Activated naive CD4-positive, alpha-beta T cell treated with anti-CD3 and anti-CD28 coated beads for 36 hours (primary cell): ENCODE data around the gene CHTF8. TPM values are rescaled to one million over a fixed set of nuclear protein-coding genes. Genes with fewer than 3 reads are reported as not detected.

Experiments used
- CTCF ChIA-PET: fragments of 350-600 bp; sonication (Branson Sonifier 250); formaldehyde crosslinking; loops from one replicate; lab custom pipeline; 2021; ENCODE audit warnings: antibody characterized with exemption; lab: Charles Lee
- DNase-seq: peaks from one replicate; pipeline ENCODE4 v3.0.0-alpha.2; 2020
- H3K27ac Mint-ChIP-seq: one replicate; pipeline ENCODE4 v1.8.0; 2021; ENCODE audit warnings: mild to moderate bottlenecking, mixed read lengths
- H3K27me3 Mint-ChIP-seq: one replicate; pipeline ENCODE4 v1.8.0; 2021; ENCODE audit warnings: low read depth, mixed read lengths
- H3K36me3 Mint-ChIP-seq: one replicate; pipeline ENCODE4 v1.8.0; 2021; ENCODE audit warnings: low read depth, mixed read lengths
- H3K4me1 Mint-ChIP-seq: one replicate; pipeline ENCODE4 v1.8.0; 2021; ENCODE audit warnings: low read depth, mixed read lengths
- H3K4me3 Mint-ChIP-seq: one replicate; pipeline ENCODE4 v1.8.0; 2021; ENCODE audit warnings: mild to moderate bottlenecking, moderate library complexity, mixed read lengths
- H3K9me3 Mint-ChIP-seq: one replicate; pipeline ENCODE4 v1.8.0; 2021; ENCODE audit warnings: mixed read lengths
- intact Hi-C: fragments of 100-400 bp; cut with micrococcal nuclease; formaldehyde crosslinking; loops from one replicate; pipeline ENCODE4 v1.15.1; 2023
- total RNA-seq, 2 experiments: library from RNA; stranded (reverse); gene quantifications; one replicate each; pipeline ENCODE4 v1.2.3, GENCODE V29; 2021

Gene CHTF8
- total RNA-seq, 2 experiments from 2014 or later, result 114 to 117 TPM

DNA sequence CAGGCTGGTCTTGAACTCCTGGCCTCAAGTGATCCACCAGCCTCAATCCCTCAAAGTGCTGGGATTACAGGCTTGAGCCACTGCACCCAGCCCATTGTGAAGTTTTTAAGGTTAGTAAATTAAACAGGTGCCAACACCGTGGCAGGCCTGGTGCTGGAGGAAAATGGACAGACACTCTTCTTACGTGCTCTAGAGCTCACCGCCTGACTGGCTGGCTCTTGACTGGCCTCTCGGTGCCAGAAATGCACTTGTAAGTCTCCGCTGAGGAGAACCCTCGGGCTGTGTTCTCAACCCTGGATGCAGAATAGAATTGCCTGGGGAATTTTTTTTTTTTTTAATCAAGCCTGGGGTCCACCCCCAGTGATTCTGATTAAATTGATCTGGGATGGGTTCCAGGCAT lies 37.2 kb downstream of the CHTF8 start:
- no peaks in the 10 kb centered on the region for H3K27me3 Mint-ChIP-seq
- no peak for DNase-seq
- no peaks in the 10 kb centered on the region for H3K36me3 Mint-ChIP-seq
- H3K4me1 Mint-ChIP-seq, result no peaks in the 10 kb centered on the region
- CTCF ChIA-PET, result no interaction called here
- no peak overlapping the region for H3K4me3 Mint-ChIP-seq
- intact Hi-C loops, result no loop called here
- H3K9me3 Mint-ChIP-seq, result no peaks in the 10 kb centered on the region
- no peak overlapping the region for H3K27ac Mint-ChIP-seq

DNA sequence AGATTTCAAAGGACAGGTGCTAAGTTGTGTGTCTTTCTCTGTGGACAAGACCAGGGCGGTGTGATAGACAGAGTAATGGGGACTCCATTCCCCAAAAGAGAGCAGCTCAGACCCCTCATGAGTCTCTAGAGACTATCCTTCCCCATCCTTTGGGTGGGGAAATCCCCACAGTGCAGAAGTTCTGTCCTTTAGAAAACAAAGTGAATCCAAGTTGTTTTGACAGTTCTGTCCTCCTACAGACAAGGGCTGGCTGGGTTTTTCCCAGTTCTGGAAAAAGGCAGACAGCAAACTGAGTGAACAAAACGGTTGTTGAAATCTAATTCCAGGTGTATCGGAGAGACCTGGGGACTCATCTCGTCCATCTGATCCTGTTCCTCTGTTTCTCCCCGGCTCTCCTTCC lies 37.9 kb downstream of the CHTF8 start:
- Mint-ChIP-seq H3K27me3 (no peaks in the 10 kb centered on the region), H3K36me3 (no peaks in the 10 kb centered on the region), H3K4me1 (peaks cover under 1% of the 10 kb centered on the region), H3K4me3 (no peak overlapping the region), H3K9me3 (no peaks in the 10 kb centered on the region), H3K27ac (no peak overlapping the region)
- DNase-seq, result no peak
- intact Hi-C loops, result no loop called here
- CTCF ChIA-PET, result no interaction called here

DNA sequence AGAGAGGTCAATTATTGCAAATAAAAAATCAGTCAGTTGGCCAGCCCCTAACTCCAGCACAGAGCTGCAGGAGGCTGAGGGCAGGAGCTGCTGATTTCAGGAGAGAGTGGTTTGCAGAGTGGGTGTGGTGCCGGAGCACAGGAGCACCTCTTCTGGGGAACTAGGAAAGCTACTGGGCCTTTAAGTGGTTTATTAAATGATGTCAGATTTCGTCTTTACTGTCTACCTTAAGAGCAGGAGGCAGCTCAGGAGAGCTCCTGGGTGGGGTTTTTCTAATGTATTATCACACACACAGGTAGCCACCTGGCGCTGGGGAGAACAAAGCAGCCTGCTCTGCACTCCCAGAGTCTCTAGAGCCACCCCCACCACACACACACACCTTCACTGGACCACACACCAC lies 38.4 kb downstream of the CHTF8 start:
- intact Hi-C loops, result no loop called here
- CTCF ChIA-PET, result interaction anchor here (1.1 kb wide), 1 partner anchor 12 kb away, joined by 4 read pairs; the partner anchor contains the start of gene HAS3
- no peak overlapping the region for H3K4me3 Mint-ChIP-seq
- no peaks in the 10 kb centered on the region for H3K36me3 Mint-ChIP-seq
- no peaks in the 10 kb centered on the region for H3K27me3 Mint-ChIP-seq
- no peaks in the 10 kb centered on the region for H3K9me3 Mint-ChIP-seq
- no peak overlapping the region for H3K27ac Mint-ChIP-seq
- no peak for DNase-seq
- peaks cover 5% of the 10 kb centered on the region for H3K4me1 Mint-ChIP-seq

DNA sequence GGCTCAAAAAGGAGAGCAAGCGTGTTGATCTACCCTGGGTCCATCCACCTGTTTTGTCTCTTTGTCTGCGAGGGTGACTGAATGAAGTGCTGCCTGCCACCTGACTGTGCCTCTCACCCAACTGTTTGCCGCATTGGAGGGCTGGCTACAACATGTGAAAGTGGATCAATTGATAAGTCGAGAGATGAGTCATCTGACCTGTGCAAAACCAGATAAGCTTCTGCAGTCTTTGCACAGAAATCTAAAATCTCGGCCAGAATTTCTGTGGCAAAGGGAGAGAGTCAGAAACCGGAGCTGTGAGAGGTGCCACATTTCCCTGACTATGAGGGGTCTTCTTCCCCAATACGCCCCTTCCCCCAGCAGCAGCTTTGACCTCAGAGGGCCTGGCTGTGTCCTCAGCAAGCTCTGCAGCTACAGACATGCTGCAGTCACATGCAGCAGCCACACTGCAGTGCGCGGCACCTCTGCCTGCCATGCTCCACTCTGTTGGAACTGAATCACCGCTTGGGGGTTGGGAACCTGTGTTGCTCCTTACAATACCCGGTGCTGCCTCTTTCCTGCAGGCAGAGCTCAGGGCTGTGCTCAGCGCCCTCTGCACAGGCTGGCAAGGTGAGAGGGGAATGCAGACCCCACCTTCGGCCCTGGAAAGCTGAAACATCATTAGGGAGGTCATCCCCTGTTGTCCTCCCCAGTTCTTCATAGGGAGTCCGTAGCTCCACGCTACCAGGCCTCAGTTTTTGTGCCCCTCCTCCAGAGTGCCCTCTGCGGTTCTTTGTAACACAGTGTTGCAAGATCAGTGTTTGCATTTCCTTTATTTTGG lies 43.1 kb downstream of the CHTF8 start:
- no peak overlapping the region for H3K4me3 Mint-ChIP-seq
- intact Hi-C loops, result no loop called here
- H3K36me3 Mint-ChIP-seq, result peaks cover 2% of the 10 kb centered on the region
- peak overlapping the region; percentile 10 for H3K27ac Mint-ChIP-seq
- no peak for DNase-seq
- CTCF ChIA-PET, result interaction anchor here (0.7 kb wide), 1 partner anchor 14 kb away, joined by 3 read pairs; no protein-coding TSS in a partner anchor
- no peaks in the 10 kb centered on the region for H3K9me3 Mint-ChIP-seq
- H3K27me3 Mint-ChIP-seq, result no peaks in the 10 kb centered on the region
- peaks cover 7% of the 10 kb centered on the region for H3K4me1 Mint-ChIP-seq

DNA sequence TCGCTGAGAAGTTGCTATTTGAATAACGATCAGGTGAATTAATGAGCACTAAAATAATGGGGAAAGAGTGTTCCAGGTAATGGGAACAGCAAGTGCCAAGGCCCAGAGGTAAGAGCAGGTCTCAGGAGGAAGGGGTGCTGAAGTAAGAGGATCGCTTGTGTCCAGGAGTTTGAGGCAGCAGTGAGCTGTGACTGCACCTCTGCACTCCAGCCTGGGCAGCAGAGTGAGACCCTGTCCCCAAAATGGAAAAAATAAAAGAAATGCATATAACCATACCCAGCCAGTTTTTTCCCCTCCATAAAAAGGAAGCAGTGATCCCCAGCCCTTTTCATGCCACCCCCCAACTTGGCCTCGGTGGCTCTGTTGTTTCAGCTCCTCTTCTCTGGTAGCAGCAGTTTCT lies 43.7 kb downstream of the CHTF8 start:
- H3K36me3 Mint-ChIP-seq, result peaks cover 2% of the 10 kb centered on the region
- H3K4me3 Mint-ChIP-seq, result no peak overlapping the region
- DNase-seq, result no peak
- H3K27me3 Mint-ChIP-seq, result no peaks in the 10 kb centered on the region
- CTCF ChIA-PET, result interaction anchor here (0.7 kb wide), 1 partner anchor 13 kb away, joined by 3 read pairs; no protein-coding TSS in a partner anchor
- peak overlapping the region; percentile 10 for H3K27ac Mint-ChIP-seq
- peaks cover 7% of the 10 kb centered on the region for H3K4me1 Mint-ChIP-seq
- H3K9me3 Mint-ChIP-seq, result no peaks in the 10 kb centered on the region
- intact Hi-C loops, result no loop called here

DNA sequence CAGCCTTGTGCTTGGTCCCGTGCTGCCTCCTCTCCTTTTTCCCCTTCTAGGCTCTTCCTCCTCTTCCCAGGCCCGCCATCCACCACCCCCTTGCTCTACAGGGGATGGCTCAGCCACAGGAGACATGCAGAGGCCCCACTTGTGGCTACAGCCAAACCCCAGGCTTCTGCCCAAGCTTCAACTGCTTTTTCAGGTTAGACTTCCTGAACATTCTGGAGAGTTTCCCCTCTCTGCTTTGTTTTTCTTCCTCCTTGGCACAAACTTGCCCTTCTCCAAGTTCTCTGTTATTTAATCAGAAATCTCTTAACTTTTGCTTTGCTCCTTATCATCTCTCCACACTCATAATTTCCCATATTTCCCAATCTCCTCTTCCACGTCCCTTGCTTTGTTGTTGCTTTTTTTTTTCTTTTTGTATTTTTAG lies 45.2 kb downstream of the CHTF8 start:
- H3K36me3 Mint-ChIP-seq, result peaks cover 2% of the 10 kb centered on the region
- H3K4me1 Mint-ChIP-seq, result peaks cover 7% of the 10 kb centered on the region
- H3K27me3 Mint-ChIP-seq, result no peaks in the 10 kb centered on the region
- no peak overlapping the region for H3K27ac Mint-ChIP-seq
- no peak overlapping the region for H3K4me3 Mint-ChIP-seq
- intact Hi-C loops, result no loop called here
- no peaks in the 10 kb centered on the region for H3K9me3 Mint-ChIP-seq
- CTCF ChIA-PET, result no interaction called here
- DNase-seq, result no peak

DNA sequence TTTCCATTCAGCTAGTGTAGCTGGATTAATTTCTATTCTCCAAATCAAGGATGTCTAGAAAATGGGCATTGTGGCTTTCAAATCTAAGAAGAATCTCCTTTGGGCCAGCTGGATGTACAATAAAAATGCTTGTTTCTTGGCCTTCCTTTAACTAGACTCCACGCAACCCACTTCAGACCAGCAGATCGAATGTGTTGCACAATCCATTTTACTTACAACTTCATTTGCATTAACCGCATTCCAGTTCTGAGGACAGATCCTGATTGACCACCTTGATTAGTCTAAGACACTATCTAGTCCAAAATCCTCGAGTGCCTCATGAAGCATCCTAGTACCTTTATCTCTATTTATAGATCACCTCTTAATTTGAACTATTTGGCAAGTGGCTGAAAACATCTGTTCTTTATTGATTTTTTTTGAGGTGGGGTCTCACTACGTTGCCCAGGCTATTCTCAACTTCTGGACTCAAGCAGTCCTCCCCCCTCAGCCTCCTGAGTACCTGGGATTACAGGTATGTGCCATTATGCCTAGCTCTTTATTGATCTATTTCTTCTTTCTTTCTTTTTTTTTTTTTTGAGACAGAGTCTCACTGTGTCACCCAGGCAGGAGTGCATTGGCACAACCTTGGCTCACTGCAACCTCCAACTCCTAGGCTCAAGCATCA lies 47.2 kb downstream of the CHTF8 start:
- H3K27me3 Mint-ChIP-seq, result no peaks in the 10 kb centered on the region
- peaks cover 7% of the 10 kb centered on the region for H3K4me1 Mint-ChIP-seq
- no peak overlapping the region for H3K27ac Mint-ChIP-seq
- DNase-seq, result no peak
- H3K9me3 Mint-ChIP-seq, result no peaks in the 10 kb centered on the region
- H3K36me3 Mint-ChIP-seq, result peaks cover 2% of the 10 kb centered on the region
- no peak overlapping the region for H3K4me3 Mint-ChIP-seq
- CTCF ChIA-PET, result interaction anchor here (0.5 to 1.3 kb wide), 2 partner anchors 31 to 39 kb away, joined by 3 to 7 read pairs; no protein-coding TSS in a partner anchor
- intact Hi-C loops, result no loop called here

DNA sequence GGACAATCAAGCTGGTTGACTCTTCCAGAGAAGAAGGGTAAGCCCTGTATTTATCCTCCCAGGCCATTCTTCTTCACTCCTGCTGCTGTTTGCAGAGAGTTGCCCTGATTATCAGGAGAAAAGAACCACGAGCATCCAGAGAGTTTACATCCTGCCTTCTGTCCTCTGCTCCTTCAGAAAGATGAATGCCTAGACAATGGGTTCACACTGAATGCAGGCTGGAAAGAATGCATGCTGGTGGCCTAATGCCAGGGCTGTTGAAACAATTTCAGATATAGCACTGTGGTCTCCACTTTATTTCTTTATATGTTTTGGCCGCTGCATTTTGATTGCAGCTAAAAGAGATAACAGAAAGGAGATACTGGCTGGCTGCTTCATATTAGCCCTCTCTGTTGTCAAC lies 48.1 kb downstream of the CHTF8 start:
- intact Hi-C loops, result no loop called here
- CTCF ChIA-PET, result interaction anchor here (1.3 kb wide), 1 partner anchor 40 kb away, joined by 7 read pairs; no protein-coding TSS in a partner anchor
- H3K27ac Mint-ChIP-seq, result no peak overlapping the region
- no peaks in the 10 kb centered on the region for H3K27me3 Mint-ChIP-seq
- peaks cover 2% of the 10 kb centered on the region for H3K36me3 Mint-ChIP-seq
- no peak for DNase-seq
- no peak overlapping the region for H3K4me3 Mint-ChIP-seq
- no peaks in the 10 kb centered on the region for H3K9me3 Mint-ChIP-seq
- peaks cover 4% of the 10 kb centered on the region for H3K4me1 Mint-ChIP-seq

DNA sequence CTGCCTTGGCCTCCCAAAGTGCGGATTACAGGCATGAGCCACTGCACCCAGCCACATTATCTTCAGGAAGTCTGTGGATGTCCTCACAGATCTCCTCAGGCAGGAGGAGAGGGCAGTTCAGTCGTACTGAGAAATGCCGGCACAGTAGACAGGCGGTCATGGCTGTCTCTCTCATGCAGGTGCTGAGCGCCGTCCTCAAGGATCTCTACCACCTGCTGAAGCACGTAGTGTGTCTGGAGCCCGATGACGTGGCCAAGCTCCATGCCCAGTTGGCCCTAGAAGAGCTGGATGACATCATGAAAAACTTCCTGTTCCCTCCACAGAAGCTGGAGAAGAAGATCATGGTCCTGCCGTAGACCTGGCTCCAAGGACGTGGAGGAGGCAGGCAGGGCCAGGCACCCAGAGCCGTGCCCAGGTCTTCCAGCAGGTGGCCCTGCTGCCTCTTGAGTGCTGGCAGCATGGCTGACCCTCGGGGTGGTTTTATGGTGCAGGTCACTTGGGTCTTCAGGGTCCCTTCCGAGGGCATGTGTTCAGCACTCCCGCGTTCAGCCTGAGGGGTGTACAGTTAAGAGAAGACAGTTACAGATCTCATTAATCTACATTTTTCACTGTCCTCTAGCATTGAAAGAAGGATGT lies 49.0 kb downstream of the CHTF8 start:
- H3K4me1 Mint-ChIP-seq, result no peaks in the 10 kb centered on the region
- no peak overlapping the region for H3K27ac Mint-ChIP-seq
- intact Hi-C loops, result no loop called here
- H3K4me3 Mint-ChIP-seq, result no peak overlapping the region
- CTCF ChIA-PET, result no interaction called here
- no peak for DNase-seq
- no peaks in the 10 kb centered on the region for H3K27me3 Mint-ChIP-seq
- no peaks in the 10 kb centered on the region for H3K9me3 Mint-ChIP-seq
- peaks cover 2% of the 10 kb centered on the region for H3K36me3 Mint-ChIP-seq

DNA sequence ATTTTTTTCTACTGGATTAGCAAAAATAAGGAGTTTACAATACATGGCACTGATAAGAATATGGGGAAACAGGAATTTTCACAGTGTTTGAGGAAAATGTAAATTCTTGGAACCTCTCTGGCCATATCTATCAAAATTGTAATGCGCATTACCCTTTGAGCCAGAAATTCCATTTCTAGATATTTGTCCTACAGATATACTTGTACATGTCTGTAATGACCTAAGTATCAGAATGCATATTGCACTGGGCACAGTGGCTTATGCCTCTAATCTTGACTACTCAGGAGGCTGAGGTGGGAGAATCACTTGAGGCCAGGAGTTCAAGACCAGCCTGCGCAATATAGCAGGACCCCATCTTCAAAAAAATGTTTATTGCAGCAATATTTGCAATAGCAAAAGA lies 52.7 kb downstream of the CHTF8 start:
- Mint-ChIP-seq H3K9me3 (no peaks in the 10 kb centered on the region), H3K36me3 (no peaks in the 10 kb centered on the region), H3K4me3 (no peak overlapping the region), H3K4me1 (no peaks in the 10 kb centered on the region), H3K27ac (no peak overlapping the region), H3K27me3 (no peaks in the 10 kb centered on the region)
- intact Hi-C loops, result no loop called here
- CTCF ChIA-PET, result no interaction called here
- DNase-seq, result no peak

DNA sequence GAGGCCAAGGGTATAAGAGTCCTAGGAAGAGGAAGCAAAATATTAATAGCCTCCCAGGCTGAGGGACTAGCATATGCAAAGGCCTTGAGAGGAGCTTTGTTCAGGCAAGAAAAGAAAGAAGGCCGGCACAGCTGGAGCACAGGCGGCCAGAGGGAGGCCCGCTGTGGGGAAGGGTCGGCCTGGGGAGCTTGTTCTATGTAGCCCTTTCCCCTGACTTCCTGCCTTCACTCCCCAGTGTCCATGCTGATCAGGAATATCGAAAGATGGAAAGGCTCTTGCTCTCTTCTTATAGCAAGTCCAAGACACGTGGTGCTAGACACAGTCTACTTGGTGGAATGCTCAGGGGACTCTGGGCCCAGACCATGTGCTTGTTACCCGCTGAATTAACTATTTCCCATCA lies 54.3 kb downstream of the CHTF8 start:
- intact Hi-C loops, result no loop called here
- CTCF ChIA-PET, result interaction anchor here (0.9 to 1.0 kb wide), 2 partner anchors 376 to 398 kb away, joined by 3 read pairs; no protein-coding TSS in a partner anchor
- no peak for DNase-seq
- Mint-ChIP-seq H3K36me3 (no peaks in the 10 kb centered on the region), H3K4me3 (no peak overlapping the region), H3K27ac (no peak overlapping the region), H3K27me3 (no peaks in the 10 kb centered on the region), H3K4me1 (no peaks in the 10 kb centered on the region), H3K9me3 (no peaks in the 10 kb centered on the region)

DNA sequence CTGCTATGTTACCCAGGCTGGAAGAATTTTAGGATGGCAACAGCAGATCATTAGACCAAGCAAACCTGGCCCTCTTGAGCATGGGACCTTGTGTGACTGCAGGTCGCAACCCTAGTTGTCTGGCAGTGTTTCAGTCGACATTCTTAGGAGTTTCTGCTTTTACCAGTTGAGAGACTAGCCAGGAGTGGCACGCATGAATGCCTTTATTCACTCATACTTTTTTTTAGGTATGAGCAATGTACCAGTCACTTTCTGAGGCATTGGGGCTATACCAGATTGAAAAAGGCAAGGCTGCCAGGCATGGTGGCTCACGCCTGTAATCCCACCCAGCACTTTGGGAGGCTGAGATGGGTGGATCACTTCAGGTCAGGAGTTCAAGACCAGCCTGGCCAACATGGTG lies 55.1 kb downstream of the CHTF8 start:
- Mint-ChIP-seq H3K36me3 (no peaks in the 10 kb centered on the region), H3K4me1 (no peaks in the 10 kb centered on the region), H3K27ac (no peak overlapping the region), H3K9me3 (no peaks in the 10 kb centered on the region), H3K27me3 (no peaks in the 10 kb centered on the region), H3K4me3 (no peak overlapping the region)
- CTCF ChIA-PET, result interaction anchor here (1.0 kb wide), 1 partner anchor 397 kb away, joined by 3 read pairs; no protein-coding TSS in a partner anchor
- intact Hi-C loops, result no loop called here
- no peak for DNase-seq
